Measurements from ENCODE around the gene CETN1.

CETN1 gene

DNA sequence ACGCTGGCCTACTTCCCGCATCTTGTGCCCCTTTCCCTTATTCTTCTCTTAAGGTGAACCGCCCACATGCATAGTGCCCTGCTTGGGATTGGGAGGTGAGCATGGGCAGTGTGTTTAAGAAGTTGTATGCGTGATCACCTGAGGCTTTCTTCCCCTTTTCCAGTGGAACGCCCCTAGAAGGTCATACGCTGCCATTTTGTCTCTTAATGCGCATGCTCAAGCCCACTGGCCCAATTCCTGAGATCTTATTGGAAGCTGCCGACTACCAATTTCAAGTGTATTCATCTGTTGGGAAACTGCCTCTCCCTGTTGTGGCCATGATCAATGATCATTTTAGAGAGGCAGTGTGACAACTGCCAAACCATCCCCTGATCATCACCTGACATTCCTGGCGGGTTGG is 3.3 kb upstream of the CETN1 start:
- no peak for DNase-seq (ENCODE audit: low read depth in 2 of 2)

DNA sequence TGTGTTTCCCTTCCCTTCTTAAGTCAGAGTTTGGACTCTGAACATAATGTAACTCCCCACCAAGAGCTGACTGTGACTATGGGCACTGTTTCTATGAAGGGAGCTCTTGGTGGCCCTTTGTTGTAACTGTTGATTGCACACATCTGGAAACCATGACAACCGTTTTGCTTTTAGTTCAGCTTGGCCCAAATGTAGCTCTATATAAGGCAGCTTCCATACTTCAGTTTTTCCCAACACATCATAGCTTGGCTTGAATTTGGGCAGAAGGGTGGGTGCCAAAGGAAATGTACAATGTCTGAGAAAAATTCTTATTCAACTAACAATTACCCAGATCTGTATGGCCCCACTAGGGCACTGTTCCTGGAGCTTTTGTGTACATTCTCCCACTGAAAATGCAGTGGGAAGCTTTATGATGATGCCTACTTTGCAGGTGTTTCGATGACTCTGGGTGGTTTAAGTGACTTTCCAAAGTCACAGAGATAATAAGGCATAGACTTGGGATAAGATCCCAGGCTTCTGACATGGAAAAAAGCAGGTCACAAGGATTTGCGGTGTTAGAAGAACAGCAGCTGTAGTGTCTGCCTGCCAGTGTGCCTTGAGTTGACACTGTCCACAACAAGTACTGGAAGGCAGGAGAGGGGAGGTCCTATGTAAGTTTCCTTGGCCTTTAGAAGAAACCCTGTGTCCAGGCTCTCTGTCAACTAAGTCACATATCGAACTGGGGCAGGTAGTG is 2.4 kb upstream of the CETN1 start:
- no peak for DNase-seq (ENCODE audit: low read depth in 2 of 2)

DNA sequence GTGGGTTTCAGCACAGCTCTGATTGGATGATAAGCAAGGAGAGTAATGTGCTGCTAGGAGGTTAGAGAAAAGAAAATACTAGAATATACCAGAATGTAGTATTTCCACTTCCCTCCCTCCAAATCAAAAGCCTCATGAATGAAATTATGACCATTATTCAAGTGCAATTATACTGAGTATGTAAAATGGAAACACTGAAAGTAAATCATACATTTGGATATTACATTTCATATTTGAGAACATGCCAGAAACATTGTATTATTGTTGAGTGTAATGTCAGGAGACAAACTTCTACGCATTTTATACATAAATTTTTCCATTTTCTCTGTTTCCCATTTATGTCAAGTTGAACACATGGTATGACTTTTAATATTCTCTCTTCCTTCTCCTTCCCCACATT is 942 bp upstream of the CETN1 start:
- no peak for DNase-seq (ENCODE audit: low read depth in 2 of 2)

DNA sequence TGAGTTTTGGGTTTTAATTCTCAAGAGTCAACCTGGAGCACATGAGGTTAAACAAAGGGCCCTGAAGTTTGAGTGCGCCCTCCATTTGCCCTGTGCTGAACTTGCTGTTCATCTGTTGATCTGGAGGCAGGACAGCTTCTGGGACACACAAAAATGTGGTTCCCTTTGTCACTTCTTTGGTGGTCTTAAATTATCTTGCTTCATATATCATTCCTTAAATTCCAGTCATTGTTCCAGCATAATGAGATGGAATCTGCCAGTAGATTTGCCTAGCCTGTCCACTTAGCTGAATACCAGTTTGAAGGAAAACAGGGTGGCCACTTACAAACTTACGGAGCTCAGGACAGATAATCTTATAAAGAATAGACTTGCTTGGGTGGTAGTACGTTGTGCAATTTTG is 916 bp downstream of the CETN1 start:
- no peak for DNase-seq (ENCODE audit: low read depth in 2 of 2)

DNA sequence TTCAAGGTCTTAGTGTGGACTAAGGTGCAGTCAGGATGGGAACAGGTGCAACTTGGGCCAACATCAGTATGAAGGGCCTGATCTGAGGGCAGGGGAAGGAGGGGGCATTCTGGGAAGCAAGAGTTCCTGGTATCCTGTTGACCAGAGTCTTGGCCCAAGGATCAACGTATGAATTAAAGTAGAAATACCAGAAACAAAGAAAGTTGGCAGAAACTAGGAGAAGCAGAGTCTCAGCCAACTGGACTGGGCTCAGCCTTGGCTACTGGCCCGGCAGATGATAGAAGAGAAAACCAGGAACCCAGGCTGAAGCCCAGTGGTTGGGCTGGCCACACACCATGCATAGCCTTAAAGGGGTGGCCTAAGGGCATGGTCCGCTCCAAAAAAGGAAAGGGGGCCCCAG is 2.3 kb downstream of the CETN1 start:
- DNase-seq (ENCODE audit: low read depth in 2 of 2): no peak

DNA sequence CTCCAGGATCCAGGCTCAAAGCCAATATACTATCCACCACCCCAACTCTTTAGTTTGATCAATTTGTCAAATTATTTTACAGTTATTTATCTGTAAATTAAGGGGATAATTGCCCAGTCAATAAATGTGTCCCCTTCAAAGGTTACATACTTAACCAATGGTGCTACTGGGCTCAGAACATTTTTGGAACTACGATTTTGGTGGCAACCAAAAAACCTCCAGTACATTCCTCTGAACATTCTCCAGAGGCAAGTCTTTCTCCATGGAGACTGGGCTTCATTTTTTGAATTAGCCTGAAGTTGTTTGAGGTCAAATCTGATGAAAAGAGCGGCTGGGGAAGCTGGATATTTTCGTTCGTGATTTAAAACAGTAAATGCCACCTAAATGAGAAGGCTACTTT is 14.9 kb downstream of the CETN1 start:
- DNase-seq (ENCODE audit: low read depth in 2 of 2): no peak

DNA sequence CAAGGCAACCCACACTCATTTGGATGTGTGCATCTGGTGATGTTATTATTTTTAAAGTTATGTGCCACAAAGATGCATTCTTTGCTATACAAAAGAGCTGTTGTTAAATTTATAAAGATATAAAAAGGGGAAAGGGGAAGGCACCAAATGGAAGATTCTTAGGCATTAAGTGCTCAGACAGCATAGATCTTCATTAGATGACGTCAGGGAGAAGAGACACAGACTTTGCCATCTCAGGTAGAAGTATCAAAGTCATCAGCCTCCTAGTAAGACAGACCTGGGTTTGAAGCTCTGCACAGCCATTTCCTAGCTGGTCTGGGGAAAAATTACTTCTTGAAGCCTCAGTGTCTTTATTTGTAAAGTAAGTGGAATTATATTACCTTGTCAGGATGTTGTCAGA is 15.4 kb downstream of the CETN1 start:
- DNase-seq (ENCODE audit: low read depth in 2 of 2): no peak

DNA sequence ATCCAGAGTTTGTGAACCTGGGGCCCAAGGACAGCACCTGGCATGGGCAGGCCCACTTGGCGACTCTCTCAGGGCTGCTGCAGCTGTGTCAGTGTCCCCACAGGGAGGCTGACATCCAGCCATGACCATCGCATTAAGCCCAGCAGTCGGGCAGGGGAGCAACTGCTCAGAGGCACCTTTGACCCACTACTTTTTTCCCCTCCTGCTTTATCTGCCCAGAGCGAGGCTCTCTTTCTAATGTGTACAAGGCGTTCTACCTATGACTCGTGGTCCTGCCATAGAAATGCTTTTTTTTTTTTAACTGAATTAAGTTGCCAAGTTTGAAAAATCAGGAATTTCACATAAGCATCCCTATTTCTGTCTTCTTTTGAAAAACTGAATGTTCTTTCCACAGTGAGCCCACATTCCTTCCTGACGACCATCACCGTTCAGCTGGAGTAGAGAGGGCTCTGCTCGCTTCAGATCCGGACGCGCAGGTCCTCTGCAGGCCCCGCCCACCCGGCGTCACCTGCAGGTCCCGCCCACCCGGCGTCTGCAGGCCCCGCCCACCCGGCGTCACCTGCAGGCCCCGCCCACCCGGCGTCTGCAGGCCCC is 16.2 kb downstream of the CETN1 start:
- no peak for DNase-seq (ENCODE audit: low read depth in 2 of 2)

DNA sequence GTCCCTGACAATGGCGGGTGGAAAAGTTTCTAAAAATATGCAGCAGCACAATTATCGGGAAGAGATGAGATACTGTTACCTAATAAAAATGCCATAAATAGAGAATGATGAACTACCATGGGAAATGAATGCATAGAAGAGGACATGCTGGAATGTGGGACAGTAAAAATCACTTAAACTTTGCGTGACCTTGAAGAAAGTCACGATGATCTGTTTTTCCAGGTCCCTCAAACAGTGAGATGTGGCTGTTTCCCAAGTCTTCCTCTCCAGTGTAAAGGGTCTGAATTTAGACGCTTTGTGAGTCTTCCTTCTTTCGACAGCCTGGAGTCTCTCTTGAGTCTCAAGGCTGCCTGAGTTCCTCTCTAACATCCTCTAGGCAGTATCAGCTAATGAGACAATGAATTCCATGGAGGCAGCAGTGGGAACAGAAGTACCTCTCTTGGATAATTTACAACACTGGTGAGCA is 18.0 kb downstream of the CETN1 start:
- DNase-seq (ENCODE audit: low read depth in 2 of 2): no peak

DNA sequence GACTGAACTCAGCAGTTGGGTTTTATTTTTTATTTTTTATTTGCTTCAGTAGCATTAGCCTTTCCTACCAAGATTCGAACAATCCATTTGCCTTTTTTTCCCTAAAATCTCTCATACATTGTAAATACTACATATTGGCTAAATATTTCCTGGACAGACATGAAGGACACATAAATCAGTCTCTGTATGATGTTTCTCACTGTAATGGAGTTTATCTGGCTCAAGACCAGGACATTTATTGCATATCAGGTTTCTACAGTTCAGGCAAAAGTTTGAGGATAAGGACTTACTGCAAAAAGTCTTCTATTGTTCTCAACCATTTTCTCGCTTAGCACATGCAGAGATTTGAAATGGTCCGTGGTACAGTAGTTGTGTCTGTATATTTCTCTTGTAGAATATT is 19.9 kb downstream of the CETN1 start:
- no peak for DNase-seq (ENCODE audit: low read depth in 2 of 2)

DNA sequence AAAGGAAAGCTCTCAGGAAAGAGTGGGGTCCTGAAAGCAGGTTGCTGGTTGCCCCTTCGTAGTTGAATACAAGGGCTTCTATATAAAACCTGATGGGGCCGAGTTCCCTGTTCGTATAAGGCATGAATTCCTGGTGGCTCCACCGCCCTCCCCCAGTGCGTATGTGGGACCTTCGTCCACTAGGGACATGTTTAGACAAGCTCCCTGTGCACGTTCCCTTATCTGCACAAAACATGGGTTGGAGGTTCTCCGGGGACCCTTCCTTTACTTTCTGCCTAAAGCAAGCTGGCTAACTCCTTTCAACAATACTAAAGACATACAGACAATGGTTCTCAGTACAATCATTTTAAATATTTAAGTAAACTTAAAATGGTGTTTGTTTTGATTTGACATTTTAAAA is 24.6 kb downstream of the CETN1 start:
- no peak for DNase-seq (ENCODE audit: low read depth in 2 of 2)

DNA sequence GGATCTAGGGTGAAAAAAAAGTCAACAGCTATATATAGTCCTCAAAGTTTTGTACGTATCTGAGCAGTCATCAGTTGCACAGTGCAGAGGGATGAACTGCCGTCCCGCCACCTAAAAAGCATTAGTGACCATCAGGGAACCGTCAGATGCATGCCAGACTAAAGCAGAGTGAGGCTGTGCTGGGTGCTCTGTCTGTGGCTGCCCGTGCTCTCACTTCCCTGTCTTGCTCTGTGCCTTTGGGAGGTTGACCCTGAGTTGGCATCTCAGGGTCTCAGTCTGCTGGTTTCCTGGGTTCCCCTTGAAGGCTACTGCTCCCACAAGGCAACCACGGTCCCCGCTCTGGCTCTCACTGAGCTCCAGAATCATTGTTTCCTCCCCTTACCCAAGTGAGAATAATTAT is 27.8 kb downstream of the CETN1 start:
- DNase-seq (ENCODE audit: low read depth in 2 of 2): no peak

DNA sequence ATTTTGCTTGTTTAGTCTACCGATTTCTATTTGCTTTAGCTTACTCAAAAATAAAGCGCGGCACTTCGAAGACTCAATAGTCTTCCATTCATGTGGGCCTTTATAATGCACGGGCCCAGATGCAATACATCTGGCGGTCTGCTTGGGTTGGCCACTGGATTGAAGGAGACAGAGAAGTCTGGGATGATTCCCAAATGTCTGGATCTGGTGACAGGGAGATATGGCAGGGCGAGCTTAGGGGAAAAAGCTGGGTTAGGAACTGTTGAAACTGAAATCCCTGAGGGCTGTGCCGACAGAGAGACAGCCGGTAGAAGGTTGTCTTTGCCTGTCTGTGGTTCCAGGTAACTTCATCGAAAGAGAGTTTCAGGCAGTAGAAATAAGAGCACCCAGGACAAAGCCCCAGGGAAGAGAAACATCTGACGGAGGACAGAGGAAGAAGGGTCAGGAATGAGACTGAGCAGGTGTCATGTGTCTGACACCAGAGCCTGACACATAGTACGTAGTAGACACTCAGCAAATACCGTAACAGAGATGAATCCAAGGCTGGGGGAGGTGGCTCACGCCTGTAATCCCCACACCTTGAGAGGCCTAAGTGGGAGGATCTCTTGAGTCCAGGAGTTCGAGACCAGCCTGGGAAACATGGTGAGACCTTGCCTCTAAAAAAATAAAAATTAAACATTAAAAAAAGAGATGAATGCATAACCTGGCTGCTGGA is 30.2 kb downstream of the CETN1 start:
- no peak for DNase-seq (ENCODE audit: low read depth in 2 of 2)

DNA sequence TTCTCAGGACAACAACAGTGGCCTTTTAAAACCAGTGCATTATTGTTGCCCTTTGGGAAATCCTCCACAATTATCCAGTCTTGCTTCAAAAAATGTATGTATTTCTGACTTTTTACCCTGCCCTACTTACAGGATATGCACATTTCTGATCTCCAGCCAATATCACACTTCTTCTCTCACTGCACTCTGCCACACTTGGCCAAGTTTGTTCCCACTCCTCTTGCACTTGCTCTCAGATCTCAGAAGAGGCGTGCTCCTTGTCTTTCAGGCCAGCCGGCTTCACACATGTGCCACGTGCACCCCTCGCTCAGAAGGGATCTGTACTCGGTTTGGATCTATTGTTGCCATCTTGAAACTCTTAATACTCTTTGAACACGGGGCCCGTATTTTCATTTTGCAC is 32.0 kb downstream of the CETN1 start:
- no peak for DNase-seq (ENCODE audit: low read depth in 2 of 2)

DNA sequence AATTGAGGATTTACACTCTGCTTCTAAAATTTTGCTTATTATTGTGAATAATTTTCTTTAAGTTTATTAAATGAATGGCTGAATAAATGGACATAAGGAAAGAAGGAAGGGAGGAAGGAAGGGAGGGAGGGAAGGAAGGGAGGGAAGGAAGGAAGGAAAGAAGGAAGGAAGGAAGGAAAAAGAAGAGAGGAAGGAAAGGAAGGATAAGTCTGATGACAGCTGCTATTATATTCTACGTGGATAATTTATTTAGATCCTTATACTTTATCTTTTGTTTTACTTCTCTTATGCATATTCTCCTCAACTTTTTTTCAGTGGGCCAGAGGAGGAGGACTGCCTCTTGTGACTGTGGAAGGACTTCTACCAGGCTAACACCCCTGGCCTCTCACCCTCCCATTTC is 34.0 kb downstream of the CETN1 start:
- no peak for DNase-seq (ENCODE audit: low read depth in 2 of 2)

DNA sequence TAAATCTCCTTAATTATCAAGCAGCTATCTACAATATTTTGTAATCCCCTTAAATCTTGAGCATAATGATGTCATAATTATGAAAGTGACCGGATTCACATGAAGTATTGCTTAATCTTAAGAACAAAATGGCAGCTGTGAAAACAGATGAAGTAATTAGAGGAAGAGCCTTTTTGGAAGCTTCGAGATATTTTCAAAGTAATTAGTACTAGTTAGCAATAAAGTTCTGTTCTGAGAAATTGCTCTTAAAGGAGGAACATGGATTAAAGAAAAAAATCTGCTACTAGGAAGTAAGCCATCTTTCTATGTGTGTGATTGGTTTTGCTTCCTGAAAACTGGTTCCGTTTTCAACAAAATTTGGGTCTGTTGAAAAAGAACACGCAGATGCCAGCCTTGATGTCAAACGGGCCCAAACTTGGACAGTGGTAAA is 34.9 kb downstream of the CETN1 start:
- DNase-seq (ENCODE audit: low read depth in 2 of 2): no peak

DNA sequence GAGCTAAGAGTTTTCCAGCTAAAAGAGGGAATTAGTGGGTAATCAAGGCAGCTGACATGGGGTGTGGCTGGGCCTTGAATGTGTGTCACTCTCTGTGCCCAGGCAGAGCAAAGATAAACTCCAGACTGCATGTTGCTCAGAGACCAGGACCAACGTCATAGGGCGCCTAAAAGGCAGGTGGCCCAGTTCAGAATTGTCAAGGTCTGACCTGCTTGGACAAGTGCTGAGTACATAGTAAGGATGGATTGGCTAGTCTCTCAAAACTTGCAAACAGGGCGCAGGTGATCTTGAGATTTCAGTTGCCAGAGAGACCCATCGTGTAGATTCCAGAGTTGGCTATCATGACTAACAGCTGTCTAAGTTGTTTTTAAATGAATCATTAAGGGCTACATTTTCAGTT is 35.6 kb downstream of the CETN1 start:
- DNase-seq (ENCODE audit: low read depth in 2 of 2): no peak

DNA sequence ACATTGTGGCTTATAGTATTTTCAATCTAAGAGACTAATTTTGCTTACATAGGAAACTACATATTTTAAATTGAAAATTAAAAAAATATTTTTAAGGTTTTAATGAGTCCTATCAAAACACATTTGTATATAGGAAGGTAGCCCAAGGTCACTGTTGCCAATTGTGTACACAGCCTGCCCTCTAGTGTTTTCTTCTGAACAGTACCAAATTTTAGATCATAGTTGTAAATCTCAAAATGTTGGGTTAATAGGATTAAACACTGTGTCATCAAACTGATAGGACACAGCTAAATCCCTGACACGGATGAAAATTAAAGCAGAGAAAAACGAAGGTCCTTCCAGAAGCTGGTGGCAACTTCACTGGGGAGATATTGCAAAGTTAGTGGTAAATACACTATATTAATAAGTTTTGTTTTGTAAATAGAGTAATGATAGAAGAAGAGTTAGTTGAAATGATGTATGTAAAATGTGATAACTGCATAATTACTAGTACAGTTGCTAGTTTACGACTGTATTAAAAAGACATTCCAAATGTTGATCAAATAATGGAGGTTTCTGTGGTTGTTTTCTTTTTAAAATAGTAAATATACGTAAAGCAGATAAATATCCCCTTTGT is 36.3 kb downstream of the CETN1 start:
- no peak for DNase-seq (ENCODE audit: low read depth in 2 of 2)

DNA sequence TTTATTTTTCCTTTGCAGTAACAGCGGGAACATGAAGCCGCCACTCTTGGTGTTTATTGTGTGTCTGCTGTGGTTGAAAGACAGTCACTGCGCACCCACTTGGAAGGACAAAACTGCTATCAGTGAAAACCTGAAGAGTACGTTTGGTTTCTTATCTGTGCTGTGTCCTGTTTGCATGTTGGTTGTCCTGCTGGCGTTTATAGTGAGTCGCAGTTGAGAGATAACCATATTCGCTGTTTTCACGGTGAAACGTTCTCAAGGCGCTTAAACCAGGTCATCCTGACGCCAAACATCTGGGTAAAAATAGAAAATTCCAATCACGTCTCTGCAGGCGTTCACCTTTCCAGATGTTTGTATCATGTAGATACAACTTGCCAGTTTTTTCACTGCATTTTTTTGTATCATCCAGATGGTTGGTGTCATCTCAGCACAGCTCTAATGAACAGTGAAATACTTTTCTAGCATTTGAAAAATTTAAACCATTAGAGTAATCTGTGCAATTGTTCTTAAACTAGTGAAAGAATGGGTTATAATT is 37.9 kb downstream of the CETN1 start:
- DNase-seq (ENCODE audit: low read depth in 2 of 2): no peak

DNA sequence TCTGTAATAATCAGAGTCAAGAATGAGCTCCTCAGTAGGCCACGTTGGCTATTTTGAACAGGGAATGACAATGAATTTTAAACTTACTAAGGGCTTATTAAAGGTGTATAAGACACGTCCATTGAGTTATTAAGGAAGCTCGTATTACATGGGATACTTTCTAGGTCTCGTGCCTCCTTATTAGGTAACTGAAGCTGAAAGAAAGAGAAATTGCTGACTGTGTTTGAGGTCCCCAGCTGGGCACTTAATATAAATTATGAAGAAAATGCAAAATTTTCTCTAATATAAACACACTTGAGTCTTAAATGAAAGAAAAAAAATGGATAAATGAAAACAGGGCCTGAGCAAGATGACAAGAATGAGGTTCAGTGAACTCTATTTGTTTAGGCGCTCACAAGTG is 38.4 kb downstream of the CETN1 start:
- DNase-seq (ENCODE audit: low read depth in 2 of 2): no peak

DNA sequence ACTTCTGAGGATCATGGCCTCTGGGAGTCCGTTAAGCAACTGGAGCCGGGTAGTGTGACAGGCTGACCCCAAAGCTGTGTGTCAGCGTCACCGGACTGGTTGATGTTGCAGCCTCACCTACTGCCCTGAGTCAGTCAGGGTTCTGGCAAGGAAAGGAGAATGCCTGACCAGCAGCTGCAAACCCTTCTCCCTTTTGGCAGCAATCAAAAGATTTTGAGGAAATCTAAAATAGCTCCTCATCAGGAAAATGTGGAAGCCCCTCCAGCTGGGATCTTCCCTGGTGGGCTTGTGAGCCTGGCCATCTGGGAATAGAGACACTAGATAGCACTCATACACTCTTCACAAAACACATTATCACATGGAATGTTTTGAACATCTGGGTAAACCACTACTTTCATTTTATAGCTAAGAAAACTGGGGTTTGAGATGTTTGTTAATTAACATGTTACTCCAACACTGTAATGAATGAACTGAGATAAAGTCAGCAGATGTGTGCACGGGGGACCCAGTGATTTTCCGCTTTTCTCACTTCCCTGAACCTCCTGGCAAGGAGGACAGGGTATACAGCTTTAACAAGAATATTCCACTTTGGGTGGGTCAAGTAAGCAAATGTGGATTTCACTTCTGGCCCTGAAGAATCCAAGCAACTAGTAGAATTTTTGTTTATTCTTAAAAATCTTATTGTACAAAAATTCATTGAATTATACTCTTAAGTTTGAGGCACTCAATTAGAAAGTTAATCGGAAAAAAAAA is 41.3 kb downstream of the CETN1 start:
- no peak for DNase-seq (ENCODE audit: low read depth in 2 of 2)

DNA sequence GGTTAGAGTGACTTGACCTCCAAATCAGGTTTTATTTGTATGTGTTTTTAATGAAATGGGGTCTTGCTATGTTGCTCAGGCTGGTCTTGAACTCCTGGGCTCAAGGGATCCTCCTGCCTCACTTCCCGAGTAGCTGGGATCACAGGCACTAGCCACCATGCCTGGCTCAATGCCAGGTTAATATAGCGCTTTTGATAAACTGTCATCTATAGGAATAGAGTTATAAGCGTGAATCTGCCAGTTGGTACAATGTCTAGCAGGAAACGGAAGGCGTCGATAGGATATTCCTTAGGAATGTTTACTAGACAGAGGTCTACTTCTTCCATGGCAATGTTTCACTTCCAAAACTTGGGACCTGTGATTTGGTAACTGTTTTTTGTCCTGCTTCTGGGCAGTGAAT is 42.1 kb downstream of the CETN1 start:
- no peak for DNase-seq (ENCODE audit: low read depth in 2 of 2)
